IMR-90 (cell line): ENCODE data around the gene GPC5. TPM values are rescaled to one million over a fixed set of nuclear protein-coding genes. Genes with fewer than 3 reads are reported as not detected.

Experiments
- ATAC-seq: fragments of 200-7000 bp; cut with Tn5 transposase; 2 replicates; pipeline ENCODE4 v1.9.1; 2020; ENCODE audit warnings: low read depth, mild to moderate bottlenecking, moderate library complexity
- BruUV-seq: library from RNA; stranded (reverse); fragments of 400-500 nt; replicated peaks from 2 replicates; lab custom pipeline; 2021; lab: Mats Ljungman, UMichigan
- CTCF ChIA-PET: fragments of 300-600 bp; formaldehyde crosslinking; extraction: SDS; loops from one replicate; lab custom pipeline; 2021; ENCODE audit warnings: antibody characterized with exemption; lab: Yijun Ruan, JAX
- POLR2A ChIA-PET: fragments of 300-600 bp; sonication (Branson Sonifier 250); formaldehyde crosslinking; loops from one replicate; lab custom pipeline; 2022; ENCODE audit warnings: antibody characterized with exemption; ENCODE audit not compliant: unreplicated experiment; lab: Charles Lee
- DNase-seq: peaks from one replicate; pipeline ENCODE4 v3.0.0; 2013
- H2AFZ ChIP-seq: replicated peaks from 2 replicates; pipeline ENCODE3; 2013; ENCODE audit warnings: low read length, mild to moderate bottlenecking; ENCODE audit not compliant: poor library complexity
- H2AK5ac ChIP-seq: 2 replicates; pipeline ENCODE4 v1.6.1; 2013; ENCODE audit warnings: low read depth, low read length, inconsistent platforms
- H2AK9ac ChIP-seq: replicated peaks from 2 replicates; pipeline ENCODE3; 2013; ENCODE audit warnings: mild to moderate bottlenecking, low read depth, low read length, moderate library complexity; ENCODE audit not compliant: poor library complexity
- H2BK120ac ChIP-seq: 2 replicates; pipeline ENCODE4 v1.6.1; 2013; ENCODE audit warnings: low read depth, low read length, inconsistent platforms
- H2BK15ac ChIP-seq: 3 replicates; pipeline ENCODE4 v1.6.1; 2013; ENCODE audit warnings: low read depth, low read length, inconsistent platforms
- H2BK20ac ChIP-seq: 2 replicates; pipeline ENCODE4 v1.6.1; 2013; ENCODE audit warnings: low read depth, mild to moderate bottlenecking, inconsistent platforms, low read length, moderate library complexity
- H2BK5ac ChIP-seq: 2 replicates; pipeline ENCODE4 v1.6.1; 2013; ENCODE audit warnings: mild to moderate bottlenecking, low read depth, low read length, inconsistent platforms; ENCODE audit not compliant: poor library complexity, severe bottlenecking
- H3K14ac ChIP-seq: replicated peaks from 2 replicates; pipeline ENCODE4 v1.6.1; 2013; ENCODE audit warnings: low read depth, low read length, inconsistent platforms
- H3K18ac ChIP-seq: 2 replicates; pipeline ENCODE4 v1.6.1; 2013; ENCODE audit warnings: low read depth, low read length, control low read depth
- H3K23ac ChIP-seq: 2 replicates; pipeline ENCODE4 v1.6.1; 2013; ENCODE audit warnings: low read depth, low read length, inconsistent platforms
- H3K27ac ChIP-seq: 2 replicates; pipeline ENCODE4 v1.5.1; 2013; ENCODE audit warnings: mild to moderate bottlenecking, control low read depth, low read length; ENCODE audit not compliant: insufficient read depth
- H3K27me3 ChIP-seq: 2 replicates; pipeline ENCODE4 v1.6.1; 2013; ENCODE audit warnings: low read length; ENCODE audit not compliant: control insufficient read depth, insufficient read depth
- H3K36me3 ChIP-seq: 2 replicates; pipeline ENCODE4 v1.6.1; 2013; ENCODE audit warnings: low read length, mixed read lengths; ENCODE audit not compliant: control insufficient read depth, insufficient read depth
- H3K4ac ChIP-seq: 2 replicates; pipeline ENCODE4 v1.6.1; 2013; ENCODE audit warnings: low read depth, low read length, inconsistent platforms
- H3K4me1 ChIP-seq: 2 replicates; pipeline ENCODE4 v1.6.1; 2013; ENCODE audit warnings: low read length, mixed read lengths; ENCODE audit not compliant: control insufficient read depth, insufficient read depth
- H3K4me2 ChIP-seq: 2 replicates; pipeline ENCODE4 v1.6.1; 2013; ENCODE audit warnings: low read depth, mild to moderate bottlenecking, control low read depth, low read length, moderate library complexity
- H3K4me3 ChIP-seq: 2 replicates; pipeline ENCODE4 v1.5.1; 2013; ENCODE audit warnings: low read depth, mild to moderate bottlenecking, control low read depth, low read length, moderate library complexity; ENCODE audit not compliant: insufficient read depth
- H3K56ac ChIP-seq: 2 replicates; pipeline ENCODE4 v1.6.1; 2013; ENCODE audit warnings: low read length, inconsistent platforms; ENCODE audit not compliant: insufficient read depth; ENCODE audit errors: extremely low read depth
- H3K79me1 ChIP-seq, 2 experiments: 2 replicates each; pipeline ENCODE4 v1.6.1; 2013; ENCODE audit warnings: low read length in 2 of 2, inconsistent platforms in 1 of 2, low read depth in 1 of 2
- H3K9ac ChIP-seq: 2 replicates; pipeline ENCODE4 v1.6.1; 2013; ENCODE audit warnings: low read depth, low read length, control low read depth
- H3K9me1 ChIP-seq: 2 replicates; pipeline ENCODE4 v1.6.1; 2013; ENCODE audit warnings: low read length, inconsistent platforms; ENCODE audit not compliant: insufficient read depth
- H3K9me3 ChIP-seq: 2 replicates; pipeline ENCODE4 v1.6.1; 2013; ENCODE audit warnings: low read length; ENCODE audit not compliant: control insufficient read depth, insufficient read depth
- H4K20me1 ChIP-seq: 2 replicates; pipeline ENCODE4 v1.6.1; 2013; ENCODE audit warnings: low read length, inconsistent platforms; ENCODE audit not compliant: insufficient read depth
- H4K5ac ChIP-seq: 2 replicates; pipeline ENCODE4 v1.6.1; 2013; ENCODE audit warnings: mild to moderate bottlenecking, low read depth, low read length, control low read depth
- H4K8ac ChIP-seq, 2 experiments: 2 replicates each; pipeline ENCODE4 v1.6.1; 2013; ENCODE audit warnings: low read depth in 2 of 2, low read length in 2 of 2, control low read depth in 1 of 2, inconsistent platforms in 1 of 2
- H4K91ac ChIP-seq: 2 replicates; pipeline ENCODE4 v1.6.1; 2013; ENCODE audit warnings: low read depth, low read length, inconsistent platforms; ENCODE audit not compliant: insufficient read depth
- POLR2A ChIP-seq: IDR thresholded peaks from 2 replicates; pipeline ENCODE4 v1.6.1; 2012; ENCODE audit warnings: mild to moderate bottlenecking, low read depth, low read length
- RFX5 ChIP-seq: IDR thresholded peaks from 2 replicates; pipeline ENCODE4 v1.8.0; 2012; ENCODE audit warnings: low read depth, mild to moderate bottlenecking, low read length, moderate library complexity
- SMC3 ChIP-seq: fragments of 150-350 bp; IDR thresholded peaks from 2 replicates; pipeline ENCODE4 v1.6.1; 2016; ENCODE audit warnings: low read depth, mild to moderate bottlenecking, antibody characterized with exemption, low read length, moderate library complexity
- WGBS, 2 experiments: methylation state at CpG; one replicate each; pipeline versions ENCODE4 v1.1.5 to v1.1.7; 2013; ENCODE audit warnings: missing lambda C conversion rate in 2 of 2; ENCODE audit not compliant: insufficient read length in 1 of 2; ENCODE audit errors: extremely low coverage in 2 of 2; 5-methylcytosine and 5-hydroxymethylcytosine counted together
- dilution Hi-C: fragments of 300-500 bp; cut with HindIII; formaldehyde crosslinking; loops from one replicate; pipeline ENCODE4 v1.14.3; 2018; ENCODE audit warnings: low sequenced_read_pairs; ENCODE audit not compliant: unreplicated experiment
- in situ Hi-C: fragments of 300-500 bp; cut with MboI; formaldehyde crosslinking; loops from 3 replicates; pipeline ENCODE4 v1.14.3; 2019; ENCODE audit warnings: low sequenced_read_pairs, inconsistent platforms, mixed read lengths
- intact Hi-C: fragments of 100-400 bp; cut with micrococcal nuclease; formaldehyde crosslinking; loops from 2 replicates; pipeline ENCODE4 v1.10.0; 2022
- polyA plus RNA-seq, 3 experiments: library from polyadenylated mRNA; depleted of rRNA; stranded (reverse); fragments of >200 nt; gene quantifications; 2 replicates each; pipeline ENCODE4 v1.2.3, GENCODE V29; 2012; ENCODE audit warnings: low replicate concordance in 1 of 3
- total RNA-seq: library from RNA; depleted of rRNA; stranded (reverse); fragments of >200 nt; gene quantifications from 2 replicates; pipeline ENCODE4 v1.2.3, GENCODE V29; 2012

The GPC5 gene
- total and polyA plus RNA-seq, 2 of the 4 experiments (the other 2 are of a cell fraction): 0.94 to 1.8 TPM

GRCh38 chr13:92767468-92767867 lies 1369.0 kb downstream of the GPC5 start:
- H3K9ac ChIP-seq: no peak overlapping the region
- 89% methylated on average over 2 of the region's 3 CpGs; no CpG with 5 or more reads in 1 of the 2 experiments for WGBS, 2 experiments
- H3K23ac ChIP-seq: no peak overlapping the region
- no TSS peak for BruUV-seq
- no peak overlapping the region for H2BK120ac ChIP-seq
- no peak overlapping the region for H4K5ac ChIP-seq
- no peak overlapping the region for H3K56ac ChIP-seq
- peak overlapping the region; percentile 29; the same call in 1 of the 2 replicates for H3K4me3 ChIP-seq
- H3K27me3 ChIP-seq: no peaks in the 10 kb centered on the region
- H3K14ac ChIP-seq: no peak overlapping the region
- no peak overlapping the region for H2AK9ac ChIP-seq
- intact Hi-C loops: no loop called here
- no peak overlapping the region for H2BK20ac ChIP-seq
- TF ChIP-seq RFX5 (no peak), SMC3 (no peak), POLR2A (no peak)
- CTCF ChIA-PET: no interaction called here
- POLR2A ChIA-PET: no interaction called here
- DNase-seq: no peak
- H2BK15ac ChIP-seq: no peak overlapping the region
- no peak overlapping the region; the same call in 1 of the 2 replicates for H3K4me2 ChIP-seq
- H4K8ac ChIP-seq: no peak overlapping the region
- in situ Hi-C loops: no loop called here
- no peaks in the 10 kb centered on the region; the same call in 1 of the 2 replicates for H3K9me3 ChIP-seq
- no peaks in the 10 kb centered on the region for H3K36me3 ChIP-seq
- no peaks in the 10 kb centered on the region for H4K20me1 ChIP-seq
- no peaks in the 10 kb centered on the region for H3K4me1 ChIP-seq
- H4K91ac ChIP-seq: no peak overlapping the region
- no peaks in the 10 kb centered on the region for H3K9me1 ChIP-seq
- H3K4ac ChIP-seq: no peak overlapping the region
- H2AFZ ChIP-seq: no peak overlapping the region
- H2BK5ac ChIP-seq: no peak overlapping the region
- H3K18ac ChIP-seq: no peak overlapping the region
- dilution Hi-C loops: no loop called here
- no peaks in the 10 kb centered on the region for H3K79me1 ChIP-seq
- H2AK5ac ChIP-seq: no peak overlapping the region
- H3K27ac ChIP-seq: no peak overlapping the region
- ATAC-seq: no peak
